Loucy (cell line): ENCODE measurements around the gene CD248.

Experiments
- EZH2phosphoT487 ChIP-seq: fragments of 200-600 bp; IDR thresholded peaks from 2 replicates; pipeline ENCODE4 v1.6.1; 2018; ENCODE audit warnings: antibody characterized with exemption, mild to moderate bottlenecking, moderate library complexity, borderline replicate concordance
- TF ChIP-seq, protein P1 (sequence below): fragments of 200-600 bp; sonication (generic); conservative IDR thresholded peaks from 2 replicates; pipeline ENCODE4 v1.5.1; 2014; ENCODE audit warnings: mild to moderate bottlenecking, antibody characterized with exemption, low read length

DNA sequence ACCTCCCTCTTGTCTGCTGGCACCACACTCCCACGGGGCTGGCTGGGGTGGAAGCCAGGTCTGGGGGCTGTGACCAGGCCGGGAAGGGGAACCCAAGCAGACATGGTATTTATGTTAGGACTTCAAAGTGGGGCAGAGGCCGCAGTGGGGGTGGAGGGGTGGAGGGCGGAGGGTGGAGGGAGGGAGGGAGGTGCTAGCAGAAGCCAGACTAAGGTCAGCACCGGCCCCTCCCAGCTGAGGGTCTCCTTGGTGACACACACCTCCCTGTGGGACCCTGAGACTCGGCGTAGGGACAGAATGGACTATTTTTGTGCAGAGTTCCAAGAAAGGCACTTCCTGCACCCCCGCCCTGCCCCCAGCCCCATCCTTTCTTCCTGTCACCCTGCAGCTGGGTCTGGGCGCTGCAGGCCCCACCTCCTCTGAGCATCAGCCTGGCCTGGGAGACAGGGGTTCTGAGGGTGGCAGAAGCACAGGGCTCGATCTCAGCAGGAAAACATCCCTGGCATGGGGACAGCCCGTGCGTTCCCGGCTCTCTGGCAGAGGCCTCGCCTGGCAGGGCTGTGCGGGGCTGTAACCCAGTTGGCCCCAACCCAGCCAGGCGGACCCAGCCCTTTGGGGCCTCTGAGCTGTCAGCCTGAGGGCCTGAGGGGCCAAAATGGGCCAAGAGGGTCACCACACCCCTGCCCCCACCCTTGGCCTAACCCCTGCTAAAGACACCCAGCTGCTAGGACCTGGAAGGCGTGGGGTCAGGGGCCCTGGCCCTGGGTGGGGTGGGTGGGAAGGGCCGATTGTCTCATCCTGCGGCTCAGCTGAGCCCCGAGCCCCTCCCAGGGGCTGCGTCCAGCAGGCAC is 9.6 kb upstream of the CD248 start:
- TF ChIP-seq, protein P1, sequence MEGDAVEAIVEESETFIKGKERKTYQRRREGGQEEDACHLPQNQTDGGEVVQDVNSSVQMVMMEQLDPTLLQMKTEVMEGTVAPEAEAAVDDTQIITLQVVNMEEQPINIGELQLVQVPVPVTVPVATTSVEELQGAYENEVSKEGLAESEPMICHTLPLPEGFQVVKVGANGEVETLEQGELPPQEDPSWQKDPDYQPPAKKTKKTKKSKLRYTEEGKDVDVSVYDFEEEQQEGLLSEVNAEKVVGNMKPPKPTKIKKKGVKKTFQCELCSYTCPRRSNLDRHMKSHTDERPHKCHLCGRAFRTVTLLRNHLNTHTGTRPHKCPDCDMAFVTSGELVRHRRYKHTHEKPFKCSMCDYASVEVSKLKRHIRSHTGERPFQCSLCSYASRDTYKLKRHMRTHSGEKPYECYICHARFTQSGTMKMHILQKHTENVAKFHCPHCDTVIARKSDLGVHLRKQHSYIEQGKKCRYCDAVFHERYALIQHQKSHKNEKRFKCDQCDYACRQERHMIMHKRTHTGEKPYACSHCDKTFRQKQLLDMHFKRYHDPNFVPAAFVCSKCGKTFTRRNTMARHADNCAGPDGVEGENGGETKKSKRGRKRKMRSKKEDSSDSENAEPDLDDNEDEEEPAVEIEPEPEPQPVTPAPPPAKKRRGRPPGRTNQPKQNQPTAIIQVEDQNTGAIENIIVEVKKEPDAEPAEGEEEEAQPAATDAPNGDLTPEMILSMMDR: no peak
- no peak for TF ChIP-seq EZH2phosphoT487
